NOMO-1 (cell line): ENCODE measurements around the gene SMARCD3.
A peak's percentile ranks its signal among the peaks of the same experiment; 100 is the strongest.

Experiments
- DNase-seq, 2 experiments: peaks; one replicate each; lab custom pipeline; 2025; ENCODE audit not compliant: unreplicated experiment in 2 of 2; lab: John Stamatoyannopoulos, UW

The SMARCD3 gene

DNA sequence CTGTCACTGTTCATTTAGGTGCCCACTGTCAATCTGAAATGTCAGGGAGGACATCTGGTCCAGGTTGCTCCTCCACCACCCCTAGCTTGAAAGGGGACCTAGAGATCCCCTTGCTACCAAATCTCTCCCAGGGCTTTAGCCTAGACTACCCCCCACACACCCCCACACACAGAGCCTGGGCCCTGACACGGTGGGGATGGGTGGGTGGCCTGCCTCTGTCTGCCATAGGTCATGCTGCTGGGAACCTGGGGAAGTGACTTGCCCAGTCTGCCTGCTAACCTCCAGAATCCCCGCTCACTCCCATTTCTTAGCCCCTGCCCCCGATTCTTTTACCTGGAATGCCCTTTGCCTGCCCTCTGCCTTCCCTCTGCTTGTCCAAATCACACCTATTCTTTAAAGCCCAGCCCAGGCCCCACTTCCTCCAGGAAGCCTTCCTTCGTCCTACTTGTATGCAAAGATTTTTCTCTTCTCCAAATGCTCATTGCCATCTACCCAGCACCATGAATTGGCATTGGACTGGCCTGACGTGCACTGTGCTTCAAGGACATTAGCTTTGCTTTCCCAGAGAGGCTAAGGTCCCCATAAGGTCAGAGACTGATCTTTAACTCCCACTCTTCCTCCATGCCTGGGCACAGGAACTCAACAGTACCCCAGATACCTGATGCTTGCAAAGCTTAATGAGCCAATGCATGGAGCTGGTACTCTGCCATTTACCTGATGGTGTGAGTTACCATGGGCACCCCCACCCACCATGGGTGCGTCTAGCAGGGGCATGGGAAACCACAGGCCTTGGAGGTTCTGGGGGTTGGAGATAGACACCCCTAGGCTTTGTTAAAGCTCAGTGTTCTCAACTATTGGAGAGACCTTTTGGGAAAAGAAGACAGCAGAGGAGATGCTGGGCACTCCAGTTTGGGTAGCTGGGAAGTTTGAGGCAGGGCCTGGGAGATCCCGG, 2.0 kb upstream of the SMARCD3 start:
- DNase-seq = no peak

DNA sequence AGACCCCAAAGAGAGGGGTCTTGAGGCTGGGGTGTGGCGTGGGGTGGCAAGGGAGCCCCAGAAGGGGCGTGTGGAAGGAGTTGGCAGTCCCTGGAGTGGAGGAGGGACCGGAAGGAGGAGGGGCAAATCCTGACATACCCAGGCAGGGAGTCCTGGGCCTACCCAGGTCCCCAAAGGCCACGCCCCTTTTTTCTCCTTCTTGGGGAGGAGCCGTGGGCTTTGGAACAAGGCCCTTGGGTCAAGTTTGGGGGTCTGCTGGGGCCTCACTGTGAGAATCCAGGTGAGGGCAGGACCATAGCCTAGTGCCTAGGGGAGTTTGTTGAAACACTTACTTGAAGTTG, 1.2 kb upstream of the SMARCD3 start:
- no peak for DNase-seq

DNA sequence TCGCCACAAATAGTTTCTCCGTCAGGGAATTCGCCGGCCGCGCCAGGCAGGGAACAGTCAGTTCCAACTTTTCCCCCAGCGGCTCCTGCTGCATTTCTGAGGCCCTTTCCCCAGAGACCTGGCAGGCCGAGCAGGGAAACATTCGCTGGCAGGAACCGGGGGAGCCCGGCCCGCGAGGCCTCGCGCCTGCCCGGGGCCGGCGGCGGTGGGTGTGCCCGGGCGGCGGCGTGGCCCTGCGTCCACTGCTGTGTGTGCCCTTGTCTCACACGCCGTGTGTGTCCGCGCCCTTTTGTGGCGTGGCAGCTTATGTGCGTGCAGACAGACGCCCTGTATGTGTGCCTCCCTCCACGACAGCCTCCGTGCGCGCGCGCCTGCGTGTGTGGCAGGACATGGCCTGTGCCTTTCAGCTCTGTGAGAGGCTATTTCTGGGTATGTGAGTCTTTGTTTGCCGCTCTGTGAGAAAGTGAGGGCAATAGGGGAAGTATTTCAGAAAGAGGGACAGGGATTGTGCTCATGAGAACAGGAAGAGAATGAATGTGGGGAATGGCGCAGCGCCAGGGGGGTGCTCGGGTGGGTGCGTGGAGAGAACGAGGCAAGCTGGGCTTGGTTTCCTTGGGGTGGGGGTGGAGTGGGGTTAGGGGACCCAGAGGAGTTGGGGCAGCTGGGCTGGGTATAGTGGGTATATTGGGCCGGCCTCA, 689 bp upstream of the SMARCD3 start:
- DNase-seq = peak; percentile 12 to 29

DNA sequence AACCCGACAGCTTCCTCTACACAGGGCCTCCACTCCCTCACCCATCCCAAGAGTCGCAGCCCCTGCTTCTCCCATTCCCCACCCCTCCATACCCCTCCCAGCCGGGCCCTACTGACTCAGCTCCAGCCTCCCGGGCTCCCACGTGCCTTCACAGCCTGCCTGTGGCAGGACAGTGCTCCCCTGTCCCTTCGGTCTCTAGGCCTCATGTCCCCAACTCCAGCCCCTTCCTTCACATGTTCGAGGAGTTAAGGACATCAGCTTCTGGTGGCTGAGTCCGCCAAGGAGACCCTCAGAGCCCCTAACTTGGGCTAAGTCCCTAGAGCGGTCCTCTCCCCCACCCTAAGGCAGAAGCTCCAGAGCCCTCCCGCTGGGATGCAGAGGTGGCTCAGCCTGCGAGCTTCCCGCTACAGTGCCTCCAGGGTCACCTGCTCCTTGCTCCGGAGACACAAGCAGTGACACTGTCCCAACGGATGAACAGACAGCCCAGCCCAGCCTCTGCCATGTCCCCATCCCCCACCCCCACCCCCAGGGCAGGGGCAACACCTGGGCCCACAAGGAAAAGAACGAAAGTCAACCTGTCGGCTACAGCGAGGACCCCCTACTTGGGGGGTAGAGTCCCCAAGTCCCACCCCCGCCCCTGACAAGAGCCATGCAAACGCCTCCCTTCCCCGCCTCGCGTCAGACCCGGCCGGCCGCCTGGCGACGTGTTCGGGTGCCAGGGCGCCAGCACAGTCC, 716 bp downstream of the SMARCD3 start:
- DNase-seq = no peak

DNA sequence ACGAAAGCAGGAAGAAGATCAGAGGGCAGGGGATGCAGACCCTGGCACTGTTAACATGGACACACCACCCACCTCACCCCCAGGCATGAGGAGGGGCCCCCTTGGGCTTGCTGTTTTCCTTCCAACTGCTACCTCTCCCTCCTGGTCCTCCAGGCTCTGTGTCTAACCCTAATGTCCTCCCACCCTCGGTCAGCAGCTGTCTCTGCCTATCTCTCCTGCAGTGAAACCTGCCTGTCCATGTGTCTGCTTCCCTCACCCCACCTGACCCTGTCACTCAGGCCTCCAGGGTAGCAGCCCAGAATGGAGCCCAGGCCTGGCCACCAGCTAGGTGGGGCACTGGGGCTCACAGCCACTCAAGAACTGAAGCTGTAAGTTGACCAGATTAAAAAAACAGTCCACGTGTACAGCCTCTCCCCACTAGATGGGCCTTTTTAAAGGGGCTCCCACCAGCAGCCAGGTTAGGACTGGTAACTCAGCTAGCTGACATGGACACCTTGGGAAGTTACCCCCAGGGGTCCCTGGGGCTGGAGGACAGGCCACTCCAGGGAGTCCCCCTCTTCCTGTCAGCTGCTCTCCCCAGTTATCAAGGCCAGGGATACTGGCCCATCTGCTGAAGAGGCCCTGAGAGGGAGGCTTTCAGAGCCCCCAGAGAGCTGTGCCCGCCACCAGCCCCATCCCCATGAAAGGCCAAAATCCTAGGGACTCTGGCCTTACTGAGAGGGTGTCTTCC, 1.5 kb downstream of the SMARCD3 start:
- DNase-seq = no peak

DNA sequence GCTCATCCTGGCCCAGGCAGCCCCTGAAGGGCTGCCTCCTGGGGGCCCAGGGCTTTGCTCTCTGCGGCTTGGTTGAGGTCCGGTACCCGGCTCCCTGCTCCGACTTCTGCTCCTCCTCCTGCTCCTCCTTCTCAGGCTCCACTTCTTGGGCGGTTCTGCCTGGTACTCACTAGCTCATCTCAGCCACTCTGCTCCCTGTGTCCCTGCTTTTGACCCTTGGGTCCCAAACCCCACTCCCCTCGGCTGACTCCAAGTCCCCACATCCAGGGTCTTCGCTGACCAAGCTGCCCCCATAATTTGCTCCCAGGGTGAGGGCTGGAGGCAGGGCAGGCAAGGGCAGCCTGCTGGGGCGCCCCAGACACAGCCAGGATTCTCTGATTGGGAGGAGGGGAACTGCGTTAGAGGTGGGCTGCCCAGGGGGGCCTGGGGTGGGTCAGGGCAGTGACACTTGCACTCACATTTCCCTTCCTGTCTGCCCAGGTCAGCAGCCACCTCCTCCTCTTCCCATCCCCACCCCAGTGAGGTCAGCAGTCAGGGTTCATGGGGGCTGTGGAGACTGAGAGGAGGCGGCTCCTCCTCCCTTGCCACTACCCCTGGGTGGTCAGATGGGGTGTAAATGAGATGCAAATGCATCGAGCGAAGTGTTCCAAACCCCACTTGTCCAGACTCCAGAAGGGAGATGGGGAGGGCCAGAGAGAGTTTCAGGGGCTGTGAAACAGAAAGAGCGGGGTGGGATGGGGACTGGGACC, 2.2 kb downstream of the SMARCD3 start:
- DNase-seq = no peak

DNA sequence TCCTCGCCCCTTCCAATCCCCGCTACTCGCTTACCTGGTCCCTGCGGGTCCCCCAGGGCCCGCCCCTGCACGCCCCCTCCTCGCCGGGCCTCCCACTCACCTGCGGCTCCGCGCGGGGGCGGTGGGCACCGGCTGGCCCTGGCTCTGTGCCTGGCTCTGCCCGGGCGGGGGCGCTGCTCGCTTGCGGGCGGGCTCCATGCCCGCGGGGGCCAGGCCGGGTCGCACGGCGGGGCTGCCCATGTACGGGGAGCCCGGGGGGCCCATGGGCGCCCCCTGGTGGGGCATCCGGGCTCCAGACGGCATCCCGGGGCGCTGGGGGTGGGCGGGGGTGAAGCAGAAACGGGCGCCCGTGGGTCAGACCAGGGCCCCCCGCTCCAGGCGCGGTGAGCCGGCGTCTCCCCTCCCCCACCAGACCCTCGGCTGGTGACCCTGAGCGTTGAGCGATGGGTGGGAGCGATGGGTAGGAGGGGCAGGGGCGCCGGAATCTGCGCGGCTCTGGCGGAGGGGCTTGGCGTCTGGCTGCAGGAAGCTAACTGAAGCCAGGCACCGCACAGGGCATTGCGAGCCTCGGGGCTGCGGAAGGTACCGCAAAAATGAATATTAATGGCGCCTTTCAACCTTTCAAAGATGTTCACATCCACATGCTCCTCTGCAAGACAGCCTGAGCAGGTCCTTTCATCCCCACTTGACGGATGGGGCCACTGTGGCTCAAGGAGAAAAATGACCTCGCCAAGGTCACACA, 3.0 kb downstream of the SMARCD3 start:
- no peak for DNase-seq

DNA sequence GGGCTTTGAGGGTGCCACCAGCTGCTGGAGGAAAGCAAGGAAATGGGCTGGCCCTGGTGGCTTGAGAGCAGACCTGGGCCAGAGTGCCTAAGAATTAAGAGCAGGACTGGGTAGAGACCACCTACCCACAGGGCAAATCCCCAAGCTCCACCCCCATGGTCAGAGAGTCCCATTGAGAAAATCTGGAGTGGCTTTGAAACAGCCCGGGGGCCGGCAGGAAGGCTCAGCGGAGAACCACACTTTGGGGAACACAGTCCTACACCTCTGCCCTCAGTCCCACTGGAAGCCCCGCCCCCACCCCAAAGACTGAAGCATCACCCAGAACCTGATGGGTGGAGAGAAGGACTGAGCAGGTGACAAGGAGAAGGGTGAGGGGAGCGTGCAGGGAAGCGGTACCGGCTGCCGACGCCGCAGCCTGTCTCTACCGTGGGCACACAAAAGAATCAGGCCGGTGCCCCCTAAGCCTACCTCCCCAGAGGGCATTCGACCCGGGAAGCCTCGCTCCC, 3.6 kb downstream of the SMARCD3 start:
- no peak for DNase-seq

DNA sequence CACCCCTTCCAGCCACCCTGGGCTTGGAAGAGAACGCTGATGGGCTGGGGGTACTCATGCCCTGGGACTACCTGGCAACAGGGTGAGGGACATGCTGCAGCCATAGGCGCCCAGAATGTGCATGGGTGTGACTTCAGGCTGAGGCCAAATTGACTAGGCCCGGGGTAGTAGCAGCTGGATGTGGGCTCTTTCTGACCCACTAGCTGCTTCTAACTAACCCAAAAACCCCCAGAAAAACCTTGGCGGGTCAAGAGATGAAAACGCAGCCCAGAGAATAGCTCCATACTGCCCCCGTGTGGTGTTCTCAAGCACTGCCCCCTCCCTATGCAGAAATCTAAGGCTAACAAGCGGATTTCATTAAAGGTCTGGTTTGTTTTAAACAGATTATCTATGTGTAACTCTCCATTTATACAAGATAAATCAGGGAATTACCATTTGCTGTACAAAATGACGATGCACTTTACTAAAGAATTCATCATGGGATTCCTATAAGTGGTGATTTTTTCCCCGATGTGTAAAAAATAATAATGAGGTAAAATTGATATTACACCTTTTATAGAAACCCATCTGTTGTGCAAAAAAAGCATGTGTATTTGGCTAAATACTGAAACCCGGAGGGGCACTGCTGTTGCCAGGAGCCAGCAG, 4.2 kb downstream of the SMARCD3 start:
- peak in 1 of 2 experiments; percentile 32 for DNase-seq

DNA sequence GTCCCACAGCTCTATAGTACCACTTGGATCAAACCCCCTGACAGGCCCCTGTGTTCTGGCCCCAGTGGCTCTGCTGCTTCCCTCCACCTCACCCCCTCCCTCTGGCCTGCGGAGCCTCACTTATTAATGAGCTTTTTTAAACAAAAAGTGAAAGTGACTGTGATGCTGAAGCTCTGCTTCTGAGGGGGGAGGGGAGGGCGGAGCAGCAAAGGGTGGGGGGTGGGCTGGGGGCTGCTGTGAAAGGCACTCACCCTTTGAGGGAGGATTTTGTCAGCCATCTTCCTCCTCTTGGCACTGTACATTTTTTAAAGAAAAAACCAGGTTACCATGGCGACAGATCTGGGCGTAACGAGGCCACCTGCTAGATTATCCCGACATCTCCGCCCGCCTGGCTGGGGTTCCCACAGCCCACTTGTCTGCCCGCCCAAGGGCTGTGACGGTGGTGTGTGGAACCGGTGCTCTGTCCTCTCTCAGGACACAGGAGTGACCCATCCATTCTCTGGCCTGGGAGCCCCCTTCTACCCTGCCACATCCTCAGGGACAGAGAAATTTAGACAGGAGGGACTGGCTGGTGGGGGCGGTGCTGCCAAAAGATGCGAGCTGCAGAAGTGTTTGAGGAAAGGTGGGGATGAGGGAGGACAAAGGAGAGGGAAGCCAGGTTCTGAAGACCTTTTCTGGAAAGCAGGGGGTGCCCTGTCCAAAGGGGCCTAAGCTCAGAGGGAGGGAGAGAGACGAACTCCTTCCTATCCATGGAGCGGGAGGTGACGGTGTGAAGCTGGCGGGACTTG, 4.9 kb downstream of the SMARCD3 start:
- DNase-seq = no peak

DNA sequence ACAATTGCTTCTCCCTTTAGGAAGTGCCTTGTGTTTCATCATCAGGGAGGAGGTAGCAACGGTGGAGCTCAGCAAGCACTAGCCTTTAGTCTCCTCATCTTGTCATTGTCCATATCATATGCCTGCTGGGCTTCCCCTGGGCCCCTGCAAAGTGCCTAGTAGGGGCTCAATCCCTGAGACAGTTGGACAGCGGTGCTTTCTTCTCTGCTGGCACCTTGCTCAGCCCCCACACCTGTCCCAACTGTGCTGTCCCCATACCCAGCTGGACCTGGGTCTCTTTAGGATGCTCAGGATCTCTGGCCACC, 5.5 kb downstream of the SMARCD3 start:
- DNase-seq = no peak

DNA sequence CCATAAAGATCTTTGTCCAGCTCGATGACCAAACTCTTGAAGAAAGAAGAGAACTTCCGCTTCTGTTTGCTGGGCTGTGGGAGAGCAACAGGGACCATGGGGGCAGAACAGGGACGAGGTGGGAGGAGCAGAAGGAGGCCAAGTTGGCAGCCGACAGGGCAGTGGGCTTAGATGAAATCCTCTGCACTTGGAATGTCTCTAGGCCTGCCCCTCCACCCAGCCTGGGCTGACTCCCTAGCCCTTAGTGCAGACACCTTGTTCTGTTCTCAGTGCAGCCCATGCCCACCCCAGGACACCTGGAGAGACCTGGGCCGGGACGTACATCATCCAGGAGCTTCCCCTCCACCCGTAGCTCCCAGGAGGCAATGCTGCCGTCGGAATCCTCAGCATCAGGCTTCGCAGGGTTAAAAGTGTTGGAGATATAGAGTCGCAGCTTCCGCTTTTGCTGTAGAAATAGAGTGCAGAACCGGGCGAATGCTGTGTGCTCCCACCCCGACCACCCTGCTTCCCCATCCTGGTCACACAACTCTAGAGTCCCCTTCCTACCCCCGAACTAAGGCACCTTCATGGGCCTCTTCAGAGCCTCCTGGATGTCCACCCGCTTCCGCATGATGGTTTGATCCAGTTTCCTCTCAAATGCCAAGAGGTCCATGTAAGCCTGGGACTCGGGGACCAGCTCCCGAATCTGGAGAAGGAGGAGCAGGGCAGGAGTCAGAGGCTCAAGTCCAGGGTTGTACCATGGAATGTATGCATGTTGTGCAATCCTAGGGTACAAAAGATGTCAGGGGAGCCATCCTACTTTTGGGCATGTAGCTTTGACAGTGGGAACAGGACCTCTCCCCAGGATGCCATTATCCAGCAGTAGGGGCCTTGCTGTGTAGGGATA, 6.1 kb downstream of the SMARCD3 start:
- no peak for DNase-seq

DNA sequence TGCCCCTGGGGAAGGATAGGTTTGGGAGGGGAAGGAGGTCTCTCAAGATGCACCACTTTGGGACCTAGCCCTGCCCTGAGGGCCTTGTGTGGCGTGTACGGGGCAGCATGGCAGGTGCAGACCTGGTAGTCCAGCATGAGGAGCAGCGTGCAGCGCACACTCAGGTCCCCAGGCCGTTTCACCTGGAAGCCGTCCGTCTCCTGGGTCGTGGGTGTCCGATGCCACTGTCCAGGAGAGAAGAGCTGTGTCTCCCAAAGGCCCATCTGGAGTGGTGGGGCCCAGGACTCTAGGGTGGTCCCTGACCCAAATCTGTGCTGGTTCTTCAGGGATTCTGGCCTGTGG, 6.8 kb downstream of the SMARCD3 start:
- DNase-seq = no peak

DNA sequence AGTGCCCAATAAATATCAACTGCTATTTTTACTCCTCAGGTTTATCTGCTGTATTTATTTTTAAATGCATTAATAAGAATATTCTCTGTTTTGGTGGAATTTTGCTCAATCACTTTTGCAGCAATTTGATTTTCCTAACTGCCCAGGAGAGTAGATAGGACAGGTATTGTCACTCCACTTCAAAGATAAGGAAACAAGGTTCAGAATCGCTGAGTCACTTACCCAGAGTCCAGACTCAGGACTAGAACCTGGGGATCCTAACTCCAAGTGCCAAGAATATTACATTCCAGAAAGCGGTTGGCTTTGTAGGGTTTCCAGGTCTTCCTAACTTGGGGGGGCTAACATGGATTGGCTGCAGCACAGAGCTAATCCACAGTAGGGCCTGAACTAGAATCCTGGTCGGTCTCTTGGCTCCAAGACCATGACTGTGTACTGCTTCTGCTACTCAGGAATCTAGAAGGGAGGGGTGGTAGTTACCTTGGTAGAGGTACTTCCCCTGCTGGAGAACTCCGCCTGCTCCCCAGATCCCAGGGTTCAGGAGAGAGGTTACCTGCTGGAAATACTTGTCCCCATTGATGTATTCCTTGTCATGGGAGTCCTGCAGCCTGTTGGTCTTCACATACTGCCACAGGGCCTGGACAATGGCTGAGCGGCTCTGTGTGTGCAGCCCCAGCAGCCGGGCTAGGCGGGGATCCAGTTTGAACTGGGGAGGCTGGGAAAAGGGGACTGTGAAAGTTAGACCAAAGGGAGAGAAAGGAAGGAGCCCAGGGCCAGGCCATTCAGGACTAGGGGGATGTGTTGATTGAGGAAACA, 7.3 kb downstream of the SMARCD3 start:
- no peak for DNase-seq

DNA sequence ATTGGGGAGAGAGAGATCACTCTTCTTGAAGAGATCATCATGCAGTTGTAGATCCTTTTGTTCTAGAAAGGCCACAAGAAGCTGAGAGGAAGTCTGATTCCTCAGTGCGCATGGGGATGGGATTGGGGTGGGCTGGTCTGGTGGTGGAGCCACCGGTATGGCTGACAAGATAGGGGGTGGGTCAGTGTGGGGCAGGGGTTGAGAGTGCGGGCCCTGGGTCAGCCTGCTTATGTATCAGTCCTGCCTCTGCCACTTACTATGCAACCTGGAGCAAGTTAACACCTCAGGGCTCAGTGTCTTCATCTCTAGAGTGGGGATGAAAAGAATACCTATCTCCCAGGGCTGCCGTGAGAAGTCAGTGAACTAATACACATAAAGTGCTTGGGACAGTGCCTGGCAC, 8.0 kb downstream of the SMARCD3 start:
- DNase-seq = no peak

DNA sequence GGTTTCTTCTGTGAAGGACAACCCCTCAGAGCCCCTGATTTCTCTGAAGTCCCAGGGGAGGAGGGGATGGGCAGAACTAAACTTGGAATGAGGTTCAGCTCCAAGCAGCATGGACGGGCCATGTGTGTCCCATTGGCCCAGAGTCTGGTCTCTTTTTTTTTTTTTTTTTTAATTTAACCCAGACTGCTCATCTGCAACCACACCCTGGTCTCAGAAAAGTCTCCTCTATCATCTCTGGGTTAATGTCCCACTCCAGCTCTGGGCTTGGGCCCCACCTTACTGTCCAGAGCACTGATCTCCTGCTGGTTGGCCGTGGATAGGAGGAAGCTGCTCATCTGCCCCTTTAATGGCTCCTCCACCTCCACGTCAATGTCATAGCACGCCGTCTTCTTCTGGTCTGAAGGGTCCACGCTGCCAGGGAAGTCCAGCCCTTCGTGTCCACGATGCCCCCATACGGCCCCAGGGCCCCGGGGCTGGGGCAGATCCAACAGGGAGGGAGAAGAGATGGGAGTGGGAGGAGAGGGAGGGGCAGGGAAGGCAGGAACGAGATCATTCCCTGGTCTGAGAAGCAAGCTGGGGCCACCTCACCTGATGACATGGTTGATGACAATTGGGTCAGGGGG, 8.5 kb downstream of the SMARCD3 start:
- DNase-seq = no peak
